MM.1S (cell line): ENCODE measurements around the gene GALNT6.

Experiments used
- DNase-seq: peaks from one replicate; pipeline ENCODE4 v3.0.0-alpha.2; 2015
- H2AFZ ChIP-seq: fragments of 300-600 bp; sonication (generic); 2 replicates; pipeline ENCODE4 v1.6.0; 2016; ENCODE audit warnings: antibody characterized with exemption, low read length
- H3F3A ChIP-seq: fragments of 300-600 bp; sonication (generic); 2 replicates; pipeline ENCODE4 v1.6.1; 2016; ENCODE audit warnings: mild to moderate bottlenecking, antibody characterized with exemption, low read length, moderate library complexity, mixed read lengths; ENCODE audit not compliant: insufficient read depth
- H3K27ac ChIP-seq: fragments of 300-600 bp; sonication (generic); 2 replicates; pipeline ENCODE4 v1.5.1; 2016; ENCODE audit warnings: mild to moderate bottlenecking, low read length
- H3K27me3 ChIP-seq: fragments of 300-600 bp; sonication (generic); replicated peaks from 2 replicates; pipeline ENCODE4 v1.6.0; 2016; ENCODE audit warnings: low read length; ENCODE audit not compliant: insufficient read depth
- H3K36me3 ChIP-seq: fragments of 300-600 bp; sonication (generic); replicated peaks from 2 replicates; pipeline ENCODE4 v1.6.1; 2016; ENCODE audit warnings: mild to moderate bottlenecking, low read length, mixed read lengths; ENCODE audit not compliant: insufficient read depth
- H3K4me1 ChIP-seq: fragments of 300-600 bp; sonication (generic); 2 replicates; pipeline ENCODE4 v1.6.1; 2016; ENCODE audit warnings: low read length, mixed read lengths
- H3K4me2 ChIP-seq: fragments of 300-600 bp; sonication (generic); 2 replicates; pipeline ENCODE4 v1.6.0; 2016; ENCODE audit warnings: low read depth, low read length
- H3K4me3 ChIP-seq: fragments of 300-600 bp; sonication (generic); 2 replicates; pipeline ENCODE4 v1.5.1; 2016; ENCODE audit warnings: low read length, mixed read lengths
- H3K79me2 ChIP-seq: fragments of 300-600 bp; sonication (generic); 2 replicates; pipeline ENCODE4 v1.6.1; 2016; ENCODE audit warnings: mixed run types, low read length, mixed read lengths
- H3K9ac ChIP-seq: fragments of 300-600 bp; sonication (generic); 2 replicates; pipeline ENCODE4 v1.6.1; 2016; ENCODE audit warnings: low read length, mixed read lengths
- H3K9me2 ChIP-seq: fragments of 300-600 bp; sonication (generic); replicated peaks from 2 replicates; pipeline ENCODE4 v1.6.1; 2016; ENCODE audit warnings: mild to moderate bottlenecking, low read length, mixed read lengths; ENCODE audit not compliant: insufficient read depth
- H3K9me3 ChIP-seq: fragments of 300-600 bp; sonication (generic); replicated peaks from 2 replicates; pipeline ENCODE4 v1.6.1; 2016; ENCODE audit warnings: mild to moderate bottlenecking, low read length, mixed read lengths; ENCODE audit not compliant: insufficient read depth
- H4K20me1 ChIP-seq: fragments of 300-600 bp; sonication (generic); 2 replicates; pipeline ENCODE4 v1.6.1; 2016; ENCODE audit warnings: mild to moderate bottlenecking, low read length, moderate library complexity, mixed read lengths; ENCODE audit not compliant: insufficient read depth
- EZH2 ChIP-seq: fragments of 300-600 bp; sonication (generic); optimal IDR thresholded peaks from 2 replicates; pipeline ENCODE3; 2017; ENCODE audit warnings: low read depth, mild to moderate bottlenecking, antibody characterized with exemption, low read length, mixed read lengths
- EZH2phosphoT487 ChIP-seq: fragments of 300-600 bp; sonication (generic); IDR thresholded peaks from 2 replicates; pipeline ENCODE4 v1.6.1; 2018; ENCODE audit warnings: antibody characterized with exemption, low read length
- TF ChIP-seq, protein P1 (sequence below): fragments of 300-600 bp; sonication (generic); IDR thresholded peaks from 2 replicates; pipeline ENCODE4 v1.5.1; 2016; ENCODE audit warnings: antibody characterized with exemption, low read length, mixed read lengths

GALNT6 gene

DNA sequence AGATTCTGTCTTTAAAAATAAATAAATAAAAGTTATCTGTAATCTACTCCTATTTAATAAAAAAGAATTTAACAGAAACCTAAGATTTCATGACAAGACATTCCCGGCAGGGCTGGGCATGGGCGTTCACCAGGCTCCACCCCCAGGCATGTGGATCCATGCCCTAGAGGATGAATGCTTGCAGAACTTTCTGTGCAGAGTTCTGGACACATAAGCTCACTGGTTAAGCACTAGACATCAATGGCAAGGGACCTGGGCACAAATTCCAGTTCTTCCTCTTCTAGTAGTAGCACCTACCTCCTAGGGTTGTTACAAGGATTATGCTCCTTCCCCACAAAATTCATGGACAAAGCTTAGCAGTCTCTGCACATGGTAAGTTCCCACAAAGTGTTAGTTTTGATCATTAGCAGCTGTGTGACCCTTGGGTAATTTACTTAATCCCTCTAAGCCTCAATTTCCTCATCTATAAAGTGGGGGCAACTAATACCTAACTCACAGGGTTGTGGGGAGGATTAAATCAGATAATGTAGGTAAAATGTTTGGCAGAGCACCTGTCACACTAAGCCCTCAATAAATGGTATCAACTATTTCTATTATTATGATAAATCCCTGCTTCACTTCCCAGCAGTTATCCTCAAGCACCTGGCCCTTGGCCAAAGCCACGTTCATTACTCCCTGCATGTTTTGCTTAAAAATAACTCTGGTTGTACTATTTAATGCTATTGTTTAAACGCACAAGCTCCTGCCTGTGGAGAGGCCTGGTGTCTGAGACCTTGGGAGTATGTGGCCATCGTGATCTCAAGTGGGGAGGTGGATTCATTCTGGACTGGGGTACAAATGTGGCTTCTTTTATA lies 9.8 kb downstream of the GALNT6 start:
- Histone ChIP-seq H3K9ac (no peak overlapping the region), H3F3A (peaks cover 12% of the 10 kb centered on the region), H3K4me2 (no peak overlapping the region), H3K36me3 (no peaks in the 10 kb centered on the region), H2AFZ (no peak overlapping the region), H3K27ac (no peak overlapping the region), H3K27me3 (no peaks in the 10 kb centered on the region), H4K20me1 (no peaks in the 10 kb centered on the region), H3K79me2 (no peaks in the 10 kb centered on the region), H3K4me1 (peaks cover 19% of the 10 kb centered on the region), H3K9me2 (no peaks in the 10 kb centered on the region), H3K4me3 (no peak overlapping the region), H3K9me3 (no peaks in the 10 kb centered on the region)
- TF ChIP-seq EZH2 = no peak
- no peak for TF ChIP-seq EZH2phosphoT487
- TF ChIP-seq, protein P1, sequence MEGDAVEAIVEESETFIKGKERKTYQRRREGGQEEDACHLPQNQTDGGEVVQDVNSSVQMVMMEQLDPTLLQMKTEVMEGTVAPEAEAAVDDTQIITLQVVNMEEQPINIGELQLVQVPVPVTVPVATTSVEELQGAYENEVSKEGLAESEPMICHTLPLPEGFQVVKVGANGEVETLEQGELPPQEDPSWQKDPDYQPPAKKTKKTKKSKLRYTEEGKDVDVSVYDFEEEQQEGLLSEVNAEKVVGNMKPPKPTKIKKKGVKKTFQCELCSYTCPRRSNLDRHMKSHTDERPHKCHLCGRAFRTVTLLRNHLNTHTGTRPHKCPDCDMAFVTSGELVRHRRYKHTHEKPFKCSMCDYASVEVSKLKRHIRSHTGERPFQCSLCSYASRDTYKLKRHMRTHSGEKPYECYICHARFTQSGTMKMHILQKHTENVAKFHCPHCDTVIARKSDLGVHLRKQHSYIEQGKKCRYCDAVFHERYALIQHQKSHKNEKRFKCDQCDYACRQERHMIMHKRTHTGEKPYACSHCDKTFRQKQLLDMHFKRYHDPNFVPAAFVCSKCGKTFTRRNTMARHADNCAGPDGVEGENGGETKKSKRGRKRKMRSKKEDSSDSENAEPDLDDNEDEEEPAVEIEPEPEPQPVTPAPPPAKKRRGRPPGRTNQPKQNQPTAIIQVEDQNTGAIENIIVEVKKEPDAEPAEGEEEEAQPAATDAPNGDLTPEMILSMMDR = no peak
- no peak for DNase-seq

DNA sequence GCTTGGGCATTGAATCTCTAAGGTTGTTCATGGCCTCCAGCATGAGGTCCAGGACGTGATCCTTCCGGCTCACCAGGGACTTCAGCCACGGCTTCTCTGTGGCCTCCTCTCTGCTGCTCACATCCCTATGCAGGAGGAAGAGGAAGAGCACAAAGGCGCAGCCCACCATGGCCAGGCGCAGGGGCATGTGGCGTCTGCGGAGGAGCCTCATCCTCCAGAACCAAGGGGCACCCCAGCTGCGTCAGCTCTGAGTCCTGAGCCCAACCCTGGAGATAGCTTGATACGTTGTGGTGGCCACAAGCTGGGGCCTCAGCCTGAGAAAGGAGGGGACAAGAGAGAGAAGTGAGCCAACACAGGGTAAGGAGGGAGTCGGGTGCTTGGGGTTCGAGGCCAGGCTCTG lies 11.6 kb downstream of the GALNT6 start:
- no peak for DNase-seq
- no peak overlapping the region for H2AFZ ChIP-seq
- H3F3A ChIP-seq = peaks cover 12% of the 10 kb centered on the region
- H3K79me2 ChIP-seq = no peaks in the 10 kb centered on the region
- TF ChIP-seq EZH2phosphoT487 = no peak
- TF ChIP-seq, protein P1 = no peak
- no peak for TF ChIP-seq EZH2
- H3K4me2 ChIP-seq = no peak overlapping the region
- H3K4me1 ChIP-seq = peaks cover 19% of the 10 kb centered on the region
- no peaks in the 10 kb centered on the region for H3K9me2 ChIP-seq
- H3K27me3 ChIP-seq = no peaks in the 10 kb centered on the region
- no peak overlapping the region for H3K9ac ChIP-seq
- H4K20me1 ChIP-seq = no peaks in the 10 kb centered on the region
- no peaks in the 10 kb centered on the region for H3K9me3 ChIP-seq
- no peak overlapping the region for H3K4me3 ChIP-seq
- H3K36me3 ChIP-seq = no peaks in the 10 kb centered on the region
- no peak overlapping the region for H3K27ac ChIP-seq

DNA sequence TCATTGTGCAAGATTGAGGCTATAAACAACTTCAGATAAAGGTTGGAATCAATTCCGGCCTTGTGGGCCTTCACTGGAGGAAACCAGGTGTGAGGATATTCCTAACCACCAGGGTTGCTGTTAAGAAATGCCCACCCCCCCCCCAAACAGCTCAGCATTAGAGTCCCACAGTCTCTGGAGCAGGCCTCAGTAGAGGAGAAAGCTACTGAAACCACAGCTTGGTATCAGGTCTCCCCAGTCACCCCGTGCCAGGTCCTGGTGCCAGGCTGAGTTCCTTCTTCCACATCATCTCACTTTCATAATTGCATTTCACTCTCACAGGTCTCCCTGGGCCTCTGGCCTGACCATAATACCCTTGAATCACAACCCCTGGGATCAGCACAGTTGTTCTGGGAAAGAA lies 12.5 kb downstream of the GALNT6 start:
- no peak overlapping the region for H3K4me3 ChIP-seq
- H3K27ac ChIP-seq = no peak overlapping the region
- no peak overlapping the region for H2AFZ ChIP-seq
- peaks cover 6% of the 10 kb centered on the region for H3F3A ChIP-seq
- no peaks in the 10 kb centered on the region for H4K20me1 ChIP-seq
- TF ChIP-seq EZH2 (no peak), EZH2phosphoT487 (no peak)
- H3K4me1 ChIP-seq = peaks cover 14% of the 10 kb centered on the region
- peak; percentile 27 for DNase-seq
- H3K27me3 ChIP-seq = no peaks in the 10 kb centered on the region
- no peaks in the 10 kb centered on the region for H3K79me2 ChIP-seq
- no peaks in the 10 kb centered on the region for H3K9me2 ChIP-seq
- no peak overlapping the region for H3K4me2 ChIP-seq
- H3K9me3 ChIP-seq = no peaks in the 10 kb centered on the region
- H3K9ac ChIP-seq = no peak overlapping the region
- H3K36me3 ChIP-seq = no peaks in the 10 kb centered on the region
